HG02938 (cell line): ENCODE data around the gene KDM1B.
A peak's percentile ranks its signal among the peaks of the same experiment; 100 is the strongest.
"Not testable (repeated sequence)": the region's sequence is repeated elsewhere in the genome, so short reads cannot be mapped to it uniquely, and the experiment has no call there.

ENCODE experiments used
- ATAC-seq: cut with Tn5 transposase; IDR thresholded peaks from one replicate; pipeline ENCODE4 v1.9.1; 2021; ENCODE audit warnings: mild to moderate bottlenecking, moderate library complexity; ENCODE audit not compliant: unreplicated experiment

Gene KDM1B

GRCh38 chr6:18148304-18149025 lies 6.8 kb upstream of the KDM1B start:
- ATAC-seq = no peak

DNA sequence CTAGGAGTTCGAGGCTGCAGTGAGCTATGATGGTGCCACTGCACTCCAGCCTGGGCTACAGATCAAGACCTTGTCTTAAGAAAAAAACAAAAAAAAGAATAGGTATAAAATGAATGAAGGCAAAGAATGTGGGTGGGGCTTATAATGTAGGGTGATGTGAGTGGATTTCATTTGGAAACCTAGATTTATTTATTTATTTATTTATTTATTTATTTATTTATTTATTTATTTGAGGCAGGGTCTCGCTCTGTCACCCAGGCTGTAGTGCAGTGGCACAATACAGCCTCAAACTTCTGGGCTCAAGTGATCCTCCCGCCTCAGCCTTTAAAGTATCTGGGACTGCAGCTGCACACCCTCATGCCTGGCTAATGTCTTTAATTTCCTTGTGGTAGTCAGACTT lies 3.8 kb upstream of the KDM1B start:
- ATAC-seq = not testable (repeated sequence)

GRCh38 chr6:18151801-18152200 lies 3.4 kb upstream of the KDM1B start:
- no peak for ATAC-seq

GRCh38 chr6:18153311-18153703 lies 1.9 kb upstream of the KDM1B start:
- no peak for ATAC-seq

DNA sequence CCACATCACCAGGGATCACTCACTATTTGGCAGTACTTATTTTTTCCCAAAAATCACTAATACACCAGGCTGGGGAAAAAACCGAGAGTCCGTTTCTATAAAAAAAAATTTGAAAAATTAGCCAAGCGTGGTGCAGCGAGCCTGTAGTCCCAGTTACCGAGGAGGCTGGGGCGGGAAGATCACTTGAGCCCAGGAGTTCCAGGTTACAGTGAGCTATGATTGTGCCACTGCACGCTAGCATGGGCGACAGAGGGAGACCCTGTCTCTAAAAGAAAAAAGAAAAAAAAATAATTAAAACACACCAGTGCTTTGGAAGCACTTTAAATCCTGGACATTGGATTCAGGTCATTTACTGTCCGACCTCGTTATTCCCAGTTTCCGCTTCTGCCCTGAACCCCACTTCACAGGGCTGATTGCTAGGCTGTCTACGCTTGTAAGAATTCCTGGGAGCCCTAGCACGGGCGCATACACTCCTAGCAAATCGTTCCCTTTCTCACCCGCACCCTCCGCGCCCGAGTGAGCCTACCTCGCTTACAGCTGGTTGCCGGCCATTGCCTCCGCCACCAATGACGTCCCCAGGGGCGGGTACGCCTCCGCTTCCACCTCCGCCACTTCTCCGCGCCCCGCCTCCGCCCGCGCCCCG lies 594 bp upstream of the KDM1B start, which contains the start of gene TPMT:
Gene TPMT, minus strand, starts transcription at position 571 of the 643 bp plus-strand sequence. CDS start 5,950 bp downstream, outside the sequence.
- ATAC-seq = peak; percentile 44

- ATAC-seq = peak; percentile 23
Observed at GRCh38 chr6:18155864-18156421, 721 bp downstream of the KDM1B start.

- no peak for ATAC-seq
Observed at GRCh38 chr6:18160911-18161310, 5.7 kb downstream of the KDM1B start.

GRCh38 chr6:18161431-18161830 lies 6.2 kb downstream of the KDM1B start:
- no peak for ATAC-seq

GRCh38 chr6:18162401-18162800 lies 7.2 kb downstream of the KDM1B start:
- no peak for ATAC-seq

DNA sequence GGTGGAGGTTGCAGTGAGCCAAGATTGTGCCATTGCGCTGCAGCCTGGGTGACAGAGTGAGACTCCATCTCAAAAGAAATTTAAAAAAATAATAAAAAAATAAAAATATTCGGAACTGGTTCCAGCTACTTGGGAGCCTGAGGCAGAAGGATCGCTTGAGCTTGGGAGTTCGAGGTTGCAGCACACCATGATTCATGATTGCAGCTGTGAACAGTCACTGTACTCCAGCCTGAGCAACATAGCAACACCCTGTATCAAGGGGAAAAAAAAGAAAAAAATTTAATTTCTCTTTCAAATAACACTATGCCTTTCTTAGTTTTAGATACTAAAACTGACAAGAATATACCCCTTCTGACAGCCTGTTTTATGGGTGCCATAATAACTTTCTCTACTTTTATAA lies 10.5 kb downstream of the KDM1B start:
- no peak for ATAC-seq

- ATAC-seq = no peak
Observed at GRCh38 chr6:18166312-18167036, 11.3 kb downstream of the KDM1B start.

DNA sequence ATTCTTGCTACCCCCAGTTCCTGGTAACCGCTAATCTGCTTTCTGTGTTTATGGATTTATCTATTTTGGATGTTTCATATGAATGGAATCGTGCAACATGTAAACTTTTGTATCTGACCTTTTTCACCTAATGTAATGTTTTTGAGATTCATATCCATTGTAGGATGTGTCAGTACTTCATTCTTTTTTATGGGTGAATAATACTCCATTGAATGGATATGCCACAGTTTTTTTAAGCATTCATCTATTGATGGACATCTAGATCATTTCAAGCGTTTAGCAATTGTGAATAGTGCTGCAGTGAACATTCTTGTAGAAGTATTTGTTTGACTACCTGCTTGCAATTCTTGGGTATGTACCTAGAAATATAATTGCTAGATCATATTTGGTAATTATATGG lies 13.0 kb downstream of the KDM1B start:
- ATAC-seq = no peak

DNA sequence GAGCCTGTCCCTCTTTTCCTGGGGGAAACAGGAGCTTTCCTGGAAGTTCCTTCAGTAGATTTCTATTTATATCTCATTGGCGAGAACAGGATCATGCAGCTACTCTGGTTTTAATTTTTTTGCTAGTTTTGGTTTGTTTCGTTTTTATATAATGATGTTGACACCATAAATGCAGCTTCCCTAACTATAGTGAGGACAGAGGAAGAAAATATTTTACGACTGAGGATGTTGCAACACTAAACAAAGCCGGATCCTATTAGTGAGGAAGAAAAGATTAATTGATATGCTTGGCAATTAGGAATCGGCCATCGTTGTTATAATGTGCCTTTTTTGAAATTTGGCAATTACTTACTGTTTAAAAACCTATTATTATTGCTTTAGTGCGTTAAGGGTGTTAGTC lies 16.6 kb downstream of the KDM1B start:
- no peak for ATAC-seq

DNA sequence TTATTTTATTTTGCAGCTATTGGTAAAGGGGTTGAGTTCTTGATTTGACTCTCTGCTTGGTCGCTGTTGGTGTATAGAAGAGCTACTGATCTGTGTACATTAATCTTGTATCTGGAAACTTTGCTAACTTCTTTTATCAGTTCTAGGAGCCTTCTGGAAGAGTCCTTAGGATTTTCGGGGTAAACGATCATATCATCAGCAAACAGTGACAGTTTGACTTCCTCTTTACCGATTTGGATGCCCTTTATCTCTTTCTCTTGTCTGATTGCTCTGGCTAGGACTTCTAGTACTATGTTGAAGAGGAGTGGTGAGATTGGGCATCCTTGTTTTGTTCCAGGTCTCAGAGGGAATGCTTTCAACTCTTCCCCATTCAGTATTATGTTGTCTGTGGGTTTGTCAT lies 21.0 kb downstream of the KDM1B start:
- ATAC-seq = not testable (repeated sequence)

DNA sequence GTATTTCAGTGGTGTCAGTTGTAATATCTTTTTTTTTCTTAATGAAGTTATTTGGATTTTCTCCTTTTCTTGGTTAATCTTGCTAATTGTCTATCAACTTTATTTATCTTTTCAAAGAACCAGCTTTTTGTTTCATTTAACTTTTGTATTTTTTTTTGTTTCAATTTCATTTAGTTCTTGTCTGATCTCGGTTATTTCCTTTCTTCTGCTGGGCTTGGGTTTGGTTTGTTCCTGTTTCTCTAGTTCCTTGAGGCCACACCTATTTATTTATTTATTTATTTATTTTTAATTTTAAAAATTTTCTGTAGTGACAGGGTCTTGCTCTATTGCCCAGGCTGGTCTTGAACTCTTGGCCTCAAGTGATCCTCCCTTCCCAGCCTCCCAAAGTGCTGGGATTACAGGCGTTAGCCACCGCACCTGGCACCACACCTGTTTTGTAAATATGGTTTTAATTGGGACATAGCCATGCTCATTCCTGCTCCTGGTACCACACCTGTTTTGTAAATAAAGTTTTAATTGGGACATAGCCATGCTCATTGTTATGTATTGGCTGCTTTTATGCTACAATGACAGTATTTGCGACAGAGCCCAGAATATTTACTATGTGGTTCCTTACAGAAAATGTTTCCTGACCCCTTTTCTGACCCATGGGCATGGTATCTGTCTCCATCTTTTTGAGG lies 22.2 kb downstream of the KDM1B start:
- no peak for ATAC-seq

DNA sequence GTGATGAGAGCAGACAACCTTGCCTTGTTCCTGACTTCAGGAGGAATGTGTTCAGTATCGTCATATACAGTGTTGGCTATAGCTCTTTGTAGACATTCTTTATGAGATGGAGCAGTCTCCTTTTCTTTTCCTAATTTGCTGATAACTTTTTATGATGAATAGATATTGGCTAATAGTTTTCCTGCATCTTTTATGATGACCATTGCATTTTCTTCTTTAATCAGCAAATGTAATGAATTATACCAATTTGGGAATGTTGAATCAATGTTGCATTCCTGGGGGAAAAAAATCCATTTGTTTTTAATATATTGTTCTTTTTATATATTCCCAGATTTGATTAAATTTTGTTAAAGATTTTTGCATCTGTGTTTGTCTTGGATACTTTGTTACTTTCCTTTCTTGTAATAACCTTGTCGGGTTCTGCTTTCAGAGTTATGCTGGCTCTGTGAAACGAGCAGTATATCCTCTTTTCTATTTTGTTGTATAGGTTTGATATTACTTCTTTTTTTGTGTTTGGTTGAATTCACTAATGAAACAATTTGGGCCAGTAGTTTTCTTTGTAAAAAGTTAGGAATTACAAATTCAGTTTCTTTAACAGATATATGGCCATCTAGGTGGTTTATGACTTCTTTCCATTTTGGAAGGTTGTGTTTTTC lies 23.9 kb downstream of the KDM1B start:
- ATAC-seq = no peak

- no peak for ATAC-seq
Observed at GRCh38 chr6:18179770-18180356, 24.6 kb downstream of the KDM1B start.

GRCh38 chr6:18182568-18182967 lies 27.3 kb downstream of the KDM1B start:
- no peak for ATAC-seq

DNA sequence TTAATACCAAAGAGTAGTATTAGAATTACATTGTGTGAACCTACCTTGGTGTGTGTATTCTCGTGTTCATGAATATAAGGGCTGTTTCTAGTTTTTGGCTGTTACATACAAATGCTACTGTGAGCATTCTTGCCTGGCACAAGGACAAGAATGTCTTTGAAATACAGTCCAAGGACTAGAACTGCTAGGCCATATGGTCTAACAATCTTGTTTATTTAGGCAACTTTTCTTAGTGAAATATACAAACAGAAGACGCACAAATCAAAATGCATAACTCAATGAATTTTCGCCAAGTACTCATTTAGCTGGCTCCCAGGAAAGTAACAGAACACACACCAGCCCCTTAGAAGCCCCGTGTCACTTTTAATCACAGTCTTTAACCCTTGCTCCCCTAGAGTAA lies 28.5 kb downstream of the KDM1B start:
- no peak for ATAC-seq

- no peak for ATAC-seq
Observed at GRCh38 chr6:18185624-18186023, 30.4 kb downstream of the KDM1B start.
